ENCODE results near the gene ZFYVE27. TPM values are rescaled to one million over a fixed set of nuclear protein-coding genes. Genes with fewer than 3 reads are reported as not detected.

Gene ZFYVE27
- polyA plus RNA-seq, 1 donor from 2014 or later = 135 TPM

- Histone ChIP-seq H3K9me3 (ENCODE audit: low read length) (no peaks in the 10 kb centered on the region), H2AFZ (ENCODE audit: low read depth, low read length) (no peak overlapping the region), H3K79me2 (replicated peaks; ENCODE audit: insufficient read depth, low read length) (no peaks in the 10 kb centered on the region), H3K27me3 (ENCODE audit: insufficient read depth, low read depth, low read length) (no peaks in the 10 kb centered on the region), H3K4me3 (ENCODE audit: low read length) (no peak overlapping the region), H3K9me2 (ENCODE audit: insufficient read depth, low read length) (no peaks in the 10 kb centered on the region), H3K4me2 (ENCODE audit: low read length) (no peak overlapping the region), H3F3A (ENCODE audit: insufficient read depth, low read length, poor library complexity, severe bottlenecking) (no peaks in the 10 kb centered on the region), H3K27ac (ENCODE audit: low read length) (no peak overlapping the region), H4K20me1 (ENCODE audit: insufficient read depth) (no peaks in the 10 kb centered on the region), H3K9ac (ENCODE audit: low read length) (no peak overlapping the region), H3K36me3 (ENCODE audit: insufficient read depth, low read length) (peaks cover 16% of the 10 kb centered on the region)
- no peak for TF ChIP-seq TAF1 (IDR thresholded peaks at IDR 0.05; ENCODE audit: low read depth)
- no peak for TF ChIP-seq REST (IDR thresholded peaks at IDR 0.05; ENCODE audit: borderline replicate concordance)
- no peak for TF ChIP-seq CTCF (IDR thresholded peaks at IDR 0.05; ENCODE audit: poor library complexity, severe bottlenecking)
- TF ChIP-seq SMC3 (conservative IDR thresholded peaks at IDR 0.05; ENCODE audit: poor library complexity) = no peak
- TF ChIP-seq MXI1 (conservative IDR thresholded peaks at IDR 0.05; ENCODE audit: poor library complexity, severe bottlenecking) = no peak
- TF ChIP-seq EZH2 (IDR thresholded peaks at IDR 0.05; ENCODE audit: borderline replicate concordance, insufficient read depth, low read length, poor library complexity, severe bottlenecking) = no peak
- TF ChIP-seq POLR2AphosphoS5 (IDR thresholded peaks at IDR 0.05) = no peak
- TF ChIP-seq RAD21 (conservative IDR thresholded peaks at IDR 0.05) = no peak
- TF ChIP-seq EP300 (conservative IDR thresholded peaks at IDR 0.05; ENCODE audit: poor library complexity, severe bottlenecking) = no peak
Measured at GRCh38 chr10:97754726-97755125, 17.8 kb downstream of the ZFYVE27 start.

DNA sequence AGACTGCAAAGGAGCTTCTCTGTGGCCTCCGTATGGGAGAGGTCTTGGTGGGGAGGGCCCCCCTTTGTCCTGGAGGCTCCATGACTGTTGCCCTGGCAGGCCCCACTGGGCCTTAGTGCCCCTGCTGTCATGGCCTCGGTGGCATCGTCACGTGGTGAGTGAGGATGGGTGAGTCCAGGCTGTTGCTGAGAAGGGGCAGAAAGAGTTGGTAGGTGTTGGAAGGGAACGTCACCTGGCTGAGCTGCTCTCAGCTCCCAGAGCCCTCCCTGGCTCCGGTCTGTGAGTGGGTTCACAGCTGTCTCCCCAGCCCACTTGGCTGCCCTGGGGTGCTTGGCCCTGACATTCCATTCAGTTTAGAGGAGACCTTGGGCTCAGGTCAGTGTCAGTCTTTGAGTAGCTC lies 18.8 kb downstream of the ZFYVE27 start:
- H3K36me3 ChIP-seq (ENCODE audit: insufficient read depth, low read length) = peaks cover 16% of the 10 kb centered on the region
- no peak overlapping the region for H3K27ac ChIP-seq (ENCODE audit: low read length)

More for the DNA sequence above, 18.8 kb downstream of the ZFYVE27 start:
- Histone ChIP-seq H3F3A (ENCODE audit: insufficient read depth, low read length, poor library complexity, severe bottlenecking) (no peaks in the 10 kb centered on the region), H2AFZ (ENCODE audit: low read depth, low read length) (no peak overlapping the region), H3K27me3 (ENCODE audit: insufficient read depth, low read depth, low read length) (no peaks in the 10 kb centered on the region), H4K20me1 (ENCODE audit: insufficient read depth) (no peaks in the 10 kb centered on the region), H3K9me3 (ENCODE audit: low read length) (no peaks in the 10 kb centered on the region), H3K9me2 (ENCODE audit: insufficient read depth, low read length) (no peaks in the 10 kb centered on the region), H3K9ac (ENCODE audit: low read length) (no peak overlapping the region), H3K4me2 (ENCODE audit: low read length) (no peak overlapping the region), H3K4me3 (ENCODE audit: low read length) (no peak overlapping the region), H3K79me2 (replicated peaks; ENCODE audit: insufficient read depth, low read length) (no peaks in the 10 kb centered on the region)
- no peak for TF ChIP-seq POLR2AphosphoS5 (IDR thresholded peaks at IDR 0.05)
- no peak for TF ChIP-seq REST (IDR thresholded peaks at IDR 0.05; ENCODE audit: borderline replicate concordance)
- TF ChIP-seq RAD21 (conservative IDR thresholded peaks at IDR 0.05) = no peak
- no peak for TF ChIP-seq EZH2 (IDR thresholded peaks at IDR 0.05; ENCODE audit: borderline replicate concordance, insufficient read depth, low read length, poor library complexity, severe bottlenecking)
- TF ChIP-seq CTCF (IDR thresholded peaks at IDR 0.05; ENCODE audit: poor library complexity, severe bottlenecking) = no peak
- no peak for TF ChIP-seq MXI1 (conservative IDR thresholded peaks at IDR 0.05; ENCODE audit: poor library complexity, severe bottlenecking)
- TF ChIP-seq SMC3 (conservative IDR thresholded peaks at IDR 0.05; ENCODE audit: poor library complexity) = no peak
- no peak for TF ChIP-seq TAF1 (IDR thresholded peaks at IDR 0.05; ENCODE audit: low read depth)
- TF ChIP-seq EP300 (conservative IDR thresholded peaks at IDR 0.05; ENCODE audit: poor library complexity, severe bottlenecking) = no peak

All from neural cell (in vitro differentiated cells).